ENCODE results near the gene NPTN.
"Not testable (repeated sequence)": the region's sequence is repeated elsewhere in the genome, so short reads cannot be mapped to it uniquely, and the experiment has no call there.

Gene NPTN

DNA sequence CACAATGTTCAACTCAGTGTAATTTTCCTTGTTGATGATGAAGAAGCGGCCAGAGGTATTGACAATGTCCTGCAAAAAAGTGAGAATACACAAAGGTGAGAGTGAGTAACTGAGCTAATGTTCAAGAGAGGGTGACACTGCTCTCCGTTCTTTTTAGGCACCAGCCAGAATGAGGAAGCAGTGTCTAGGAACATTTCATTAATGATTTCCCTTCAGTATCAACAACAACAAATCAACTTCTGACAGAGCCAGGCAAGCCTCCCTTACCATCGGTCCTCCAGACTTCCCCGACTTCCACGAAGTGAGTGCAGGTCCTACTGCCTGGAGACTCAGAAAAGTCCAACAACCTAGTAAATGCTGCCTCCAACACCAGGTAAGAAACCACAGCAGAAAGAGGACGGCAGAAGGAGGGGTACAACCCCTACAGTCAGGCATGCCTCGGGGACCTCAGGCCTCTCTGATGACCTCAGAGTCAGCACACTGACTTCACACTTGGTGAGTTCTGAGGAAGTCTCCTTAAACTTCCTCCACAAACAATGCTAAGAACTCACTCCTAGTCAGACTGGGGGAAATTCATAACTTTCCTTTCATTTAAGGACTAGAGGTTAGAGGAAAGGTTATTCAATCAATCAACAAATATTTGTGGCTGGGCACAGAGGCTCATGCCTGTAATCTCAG is 62.7 kb downstream of the NPTN start:
- DNase-seq (ENCODE audit: low read depth) = no peak

DNA sequence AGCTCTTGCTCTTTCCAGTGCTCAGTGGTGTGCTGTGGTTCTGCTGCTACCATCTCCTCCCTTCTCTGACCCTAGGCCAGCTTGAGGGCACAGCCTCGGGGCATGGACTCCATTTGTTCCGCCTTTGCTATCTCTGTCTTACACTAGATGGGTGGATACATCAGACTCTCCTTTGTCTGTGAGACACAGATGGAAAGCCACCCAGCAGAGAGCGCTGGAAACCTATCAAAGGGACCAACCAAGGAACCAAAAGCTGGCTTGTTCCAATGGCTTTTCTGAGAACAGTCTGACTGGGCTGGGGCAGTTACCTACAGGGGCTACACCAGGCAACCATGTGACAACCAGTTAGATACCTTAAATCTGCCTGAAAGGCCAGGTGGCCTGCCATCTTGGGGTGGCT is 63.8 kb downstream of the NPTN start:
- no peak for DNase-seq (ENCODE audit: low read depth)

GRCh38 chr15:73568564-73569280 is 64.5 kb downstream of the NPTN start:
- no peak for DNase-seq (ENCODE audit: low read depth)

GRCh38 chr15:73567020-73567419 is 66.2 kb downstream of the NPTN start:
- DNase-seq (ENCODE audit: low read depth) = no peak

DNA sequence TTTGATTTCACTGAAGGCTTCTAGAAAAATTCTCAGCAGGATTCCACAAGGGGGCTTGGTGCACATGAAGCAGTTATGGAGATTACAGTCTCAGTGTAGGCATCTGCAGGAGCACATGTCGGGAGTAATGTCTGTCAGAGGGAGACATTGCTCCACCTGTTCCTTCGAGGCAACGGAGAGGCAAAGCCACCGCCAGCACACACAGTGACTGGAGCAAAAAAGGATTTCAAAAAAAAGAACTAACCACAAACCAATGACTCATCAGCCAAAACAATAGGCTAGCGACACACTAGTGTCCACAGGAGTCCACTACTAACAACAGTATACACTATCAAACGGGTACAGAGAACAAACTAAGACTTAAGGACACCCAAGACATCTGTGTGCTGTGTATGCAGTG is 68.9 kb downstream of the NPTN start:
- no peak for DNase-seq (ENCODE audit: low read depth)

- DNase-seq (ENCODE audit: low read depth) = no peak
Observed at GRCh38 chr15:73560501-73561117, 72.6 kb downstream of the NPTN start.

DNA sequence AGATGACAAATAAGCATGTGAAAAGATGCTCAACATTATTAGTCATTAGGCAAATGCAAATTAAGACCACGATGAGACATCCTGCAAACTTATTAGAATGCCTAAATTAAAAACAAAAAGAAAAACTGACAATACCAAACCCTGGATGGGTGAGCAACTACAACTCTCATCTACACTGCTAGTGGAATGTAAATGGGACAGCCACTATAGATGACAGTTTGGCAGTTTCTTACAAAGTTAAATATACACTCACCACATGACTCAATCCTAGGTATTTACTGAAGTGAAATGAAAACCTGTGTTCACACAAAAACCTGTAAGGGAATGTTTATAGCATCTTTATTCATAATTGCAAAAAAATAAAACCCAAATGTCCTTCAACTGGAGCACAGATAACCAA is 74.7 kb downstream of the NPTN start:
- no peak for DNase-seq (ENCODE audit: low read depth)

DNA sequence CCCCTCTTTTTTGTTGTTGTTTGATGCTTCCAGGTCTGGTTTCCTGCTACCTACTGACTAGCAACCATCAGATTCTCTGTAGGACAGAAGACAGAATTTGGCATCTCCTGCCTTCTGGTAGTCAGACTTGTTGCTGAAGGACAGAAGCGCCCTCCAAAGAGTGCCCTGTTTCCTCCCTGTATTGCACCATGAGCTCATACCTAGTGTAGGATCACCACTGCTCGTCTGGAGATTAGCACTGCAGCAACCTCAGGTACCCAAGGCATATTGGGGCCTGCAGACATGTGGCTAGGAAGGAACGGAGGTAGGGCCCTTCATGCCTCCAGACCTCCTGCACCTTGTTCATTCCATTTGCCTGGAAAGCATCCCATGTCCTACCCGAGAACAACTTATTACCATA is 78.1 kb downstream of the NPTN start:
- DNase-seq (ENCODE audit: low read depth) = no peak

- no peak for DNase-seq (ENCODE audit: low read depth)
Observed at GRCh38 chr15:73550190-73550589, 83.0 kb downstream of the NPTN start.

DNA sequence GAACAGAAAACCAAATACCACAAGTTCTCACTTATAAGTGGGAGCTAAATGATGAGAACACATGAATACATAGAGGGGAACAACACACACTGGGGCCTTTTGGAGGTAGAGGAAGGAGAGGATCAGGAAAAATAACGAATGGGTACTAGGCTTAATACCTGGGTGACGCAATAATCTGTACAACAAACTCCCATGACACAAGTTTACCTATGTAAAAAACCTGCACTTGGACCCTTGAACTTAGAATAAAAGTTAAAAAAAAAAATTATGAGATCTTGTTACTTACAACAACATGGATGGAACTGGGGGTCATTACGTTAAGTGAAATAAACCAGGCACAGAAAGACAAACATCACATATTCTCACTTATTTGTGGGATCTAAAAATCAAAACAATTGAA is 84.3 kb downstream of the NPTN start:
- not testable (repeated sequence) for DNase-seq (ENCODE audit: low read depth)

GRCh38 chr15:73541479-73541878 is 91.7 kb downstream of the NPTN start:
- no peak for DNase-seq (ENCODE audit: low read depth)

DNA sequence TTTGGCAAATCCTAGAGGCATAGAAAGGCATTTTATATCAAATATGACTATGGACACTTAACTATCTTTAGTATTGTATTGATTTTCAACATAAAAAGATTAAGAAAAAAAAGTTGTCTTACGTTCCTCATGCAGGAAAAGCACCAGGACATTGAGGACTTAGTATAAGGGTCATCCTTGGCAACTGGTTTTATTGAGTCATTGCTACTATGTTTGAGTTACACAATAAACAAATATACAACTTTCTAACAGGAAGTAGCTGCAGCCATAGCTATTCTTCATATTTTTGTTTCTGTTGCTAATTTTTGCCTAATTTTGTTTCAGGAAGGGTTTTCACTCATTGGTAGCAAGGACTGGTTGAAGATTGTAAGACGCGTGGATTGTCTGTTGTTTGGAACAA is 93.0 kb downstream of the NPTN start:
- no peak for DNase-seq (ENCODE audit: low read depth)

DNA sequence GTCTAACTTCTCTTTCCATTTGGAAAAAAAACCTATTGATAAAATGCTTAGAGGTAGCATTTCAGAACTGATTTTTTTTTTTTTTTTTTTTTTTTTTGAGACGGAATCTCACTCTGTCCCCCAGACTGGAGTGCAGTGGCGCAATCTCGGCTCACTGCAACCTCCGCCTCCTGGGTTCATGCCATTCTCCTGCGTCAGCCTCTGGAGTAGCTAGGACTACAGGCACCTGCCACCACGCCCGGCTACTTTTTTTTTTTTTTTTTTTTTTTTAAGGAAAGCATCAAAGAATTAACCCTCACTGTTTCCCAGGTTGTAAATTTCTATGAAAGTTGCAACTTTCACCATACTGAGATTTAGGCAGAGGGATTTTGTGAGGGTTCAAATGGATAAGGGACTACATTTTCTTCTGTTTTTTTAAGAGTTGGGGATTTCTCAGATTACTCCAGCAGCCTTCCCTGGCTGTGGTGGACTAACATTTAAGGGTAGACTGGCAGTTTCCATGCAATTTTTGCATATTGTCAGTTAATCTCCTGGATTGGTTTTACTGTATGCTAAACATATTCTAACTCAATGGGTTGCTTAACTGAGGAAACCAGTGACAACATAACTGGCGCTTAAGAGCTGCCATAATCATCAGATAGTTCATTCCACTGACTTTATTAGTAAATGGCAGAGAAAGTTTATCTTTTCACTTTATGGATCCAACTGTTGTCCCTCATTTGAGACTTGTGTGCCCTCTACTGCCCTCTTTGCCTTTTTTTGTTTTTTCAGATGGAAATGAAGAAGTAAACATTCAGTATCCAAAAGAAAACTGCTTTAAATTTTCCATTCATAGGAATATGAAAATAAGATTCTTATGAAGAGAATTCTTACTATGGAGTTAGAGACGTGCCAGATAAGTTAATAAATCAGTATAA is 93.7 kb downstream of the NPTN start:
- DNase-seq (ENCODE audit: low read depth) = no peak

- no peak for DNase-seq (ENCODE audit: low read depth)
Observed at GRCh38 chr15:73538563-73539211, 94.5 kb downstream of the NPTN start.

- no peak for DNase-seq (ENCODE audit: low read depth)
Observed at GRCh38 chr15:73538123-73538522, 95.1 kb downstream of the NPTN start.

GRCh38 chr15:73530649-73531048 is 102.5 kb downstream of the NPTN start:
- no peak for DNase-seq (ENCODE audit: low read depth)

GRCh38 chr15:73527598-73527997 is 105.6 kb downstream of the NPTN start:
- no peak for DNase-seq (ENCODE audit: low read depth)

DNA sequence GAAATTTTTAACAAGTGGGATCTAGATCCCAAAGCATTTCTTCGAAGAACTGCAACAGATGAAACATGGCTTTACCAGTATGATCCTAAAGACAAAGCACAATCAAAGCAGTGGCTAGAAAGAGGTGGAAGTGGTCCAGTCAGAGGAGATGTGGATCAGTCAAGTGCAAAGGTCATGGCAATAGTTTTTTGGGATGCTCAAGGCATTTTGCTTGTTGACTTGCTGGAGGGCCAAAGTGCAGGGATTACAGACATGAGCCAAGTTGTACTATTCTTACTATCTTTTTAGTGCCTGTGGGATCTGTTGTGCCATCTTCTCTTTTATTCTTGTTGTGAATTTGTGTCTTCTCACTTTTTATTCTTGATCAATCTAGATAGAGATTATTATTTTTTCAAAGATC is 108.3 kb downstream of the NPTN start:
- no peak for DNase-seq (ENCODE audit: low read depth)

- DNase-seq (ENCODE audit: low read depth) = no peak
Observed at GRCh38 chr15:73522011-73522410, 111.2 kb downstream of the NPTN start.

GRCh38 chr15:73518876-73519733 is 114.1 kb downstream of the NPTN start:
- DNase-seq (ENCODE audit: low read depth) = no peak
